ENCODE data around the gene BTBD10. TPM values are rescaled to one million over a fixed set of nuclear protein-coding genes. Genes with fewer than 3 reads are reported as not detected.

Gene BTBD10
- total RNA-seq, 4 donors from 2014 or later, result 22.3 to 29.1 (median 25.7) TPM

DNA sequence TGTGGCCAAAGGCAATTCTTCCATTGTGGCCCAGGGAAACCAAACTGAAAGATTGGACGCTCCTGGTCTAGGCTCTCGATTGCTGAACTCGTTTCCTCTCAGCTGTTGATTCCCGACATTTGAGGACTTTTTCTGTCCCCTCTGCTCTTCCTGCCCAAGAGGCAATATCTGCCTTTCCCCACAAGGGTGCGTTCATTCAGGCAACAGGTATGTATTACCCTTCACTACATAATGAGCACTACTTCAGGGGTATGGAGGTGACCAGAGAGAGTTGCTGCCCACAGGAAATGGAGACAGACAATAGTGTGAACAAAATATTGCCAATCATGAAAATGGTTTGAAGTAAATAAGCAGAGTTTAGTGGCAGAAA, 24.6 kb upstream of the BTBD10 start:
- WGBS, result 71% methylated on average over 5 of the region's 5 CpGs
- Histone ChIP-seq H3K4me1 (no peaks in the 10 kb centered on the region), H3K36me3 (no peaks in the 10 kb centered on the region), H3K4me3 (no peak overlapping the region), H3K9me3 (no peaks in the 10 kb centered on the region), H3K27me3 (peaks cover 3% of the 10 kb centered on the region), H3K27ac (no peak overlapping the region)
- no peak for DNase-seq (ENCODE audit: low spot score in 2 of 2)
- TF ChIP-seq EP300 (IDR thresholded peaks at IDR 0.05) (no peak), POLR2AphosphoS5 (IDR thresholded peaks at IDR 0.05) (no peak), POLR2A (IDR thresholded peaks at IDR 0.05) (no peak)
- TF ChIP-seq, protein P1, sequence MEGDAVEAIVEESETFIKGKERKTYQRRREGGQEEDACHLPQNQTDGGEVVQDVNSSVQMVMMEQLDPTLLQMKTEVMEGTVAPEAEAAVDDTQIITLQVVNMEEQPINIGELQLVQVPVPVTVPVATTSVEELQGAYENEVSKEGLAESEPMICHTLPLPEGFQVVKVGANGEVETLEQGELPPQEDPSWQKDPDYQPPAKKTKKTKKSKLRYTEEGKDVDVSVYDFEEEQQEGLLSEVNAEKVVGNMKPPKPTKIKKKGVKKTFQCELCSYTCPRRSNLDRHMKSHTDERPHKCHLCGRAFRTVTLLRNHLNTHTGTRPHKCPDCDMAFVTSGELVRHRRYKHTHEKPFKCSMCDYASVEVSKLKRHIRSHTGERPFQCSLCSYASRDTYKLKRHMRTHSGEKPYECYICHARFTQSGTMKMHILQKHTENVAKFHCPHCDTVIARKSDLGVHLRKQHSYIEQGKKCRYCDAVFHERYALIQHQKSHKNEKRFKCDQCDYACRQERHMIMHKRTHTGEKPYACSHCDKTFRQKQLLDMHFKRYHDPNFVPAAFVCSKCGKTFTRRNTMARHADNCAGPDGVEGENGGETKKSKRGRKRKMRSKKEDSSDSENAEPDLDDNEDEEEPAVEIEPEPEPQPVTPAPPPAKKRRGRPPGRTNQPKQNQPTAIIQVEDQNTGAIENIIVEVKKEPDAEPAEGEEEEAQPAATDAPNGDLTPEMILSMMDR (IDR thresholded peaks at IDR 0.05), result no peak

DNA sequence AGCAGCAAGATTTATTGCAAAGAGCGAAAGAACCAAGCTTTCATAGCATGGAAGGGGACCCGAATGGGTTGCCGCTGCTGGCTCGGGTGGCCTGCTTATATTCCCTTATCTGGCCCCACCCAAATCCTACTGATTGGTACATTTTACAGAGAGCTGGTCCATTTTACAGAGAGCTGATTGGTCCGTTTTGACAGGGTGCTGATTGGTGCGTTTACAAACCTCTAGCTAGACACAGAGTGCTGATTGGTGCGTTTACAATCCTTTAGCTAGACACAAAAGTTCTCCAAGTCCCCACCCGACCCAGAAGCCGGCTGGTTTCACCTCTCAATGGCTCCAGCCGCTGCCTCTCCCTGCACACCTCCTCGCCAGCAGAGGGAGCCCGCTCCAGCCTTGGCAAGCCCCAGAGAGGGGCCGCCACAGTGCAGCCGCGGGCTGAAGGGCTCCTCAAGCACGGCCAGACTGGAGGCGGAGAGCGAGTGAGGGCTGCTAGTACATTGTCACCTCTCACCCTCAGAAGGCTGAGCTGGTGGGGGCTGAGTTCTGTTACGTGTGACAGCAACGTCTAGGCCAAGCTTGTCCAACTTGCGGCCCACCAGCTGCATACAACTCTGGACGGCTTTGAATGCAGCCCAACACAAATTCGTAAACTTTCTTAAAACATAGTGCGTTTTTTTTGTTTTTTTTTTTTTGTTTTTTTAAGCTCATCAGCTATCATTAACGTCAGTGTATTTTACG, 24.1 kb upstream of the BTBD10 start:
- TF ChIP-seq POLR2A (IDR thresholded peaks at IDR 0.05) (no peak), EP300 (IDR thresholded peaks at IDR 0.05) (no peak), POLR2AphosphoS5 (IDR thresholded peaks at IDR 0.05) (no peak)
- TF ChIP-seq, protein P1 (IDR thresholded peaks at IDR 0.05), result peak in 1 of 2 donors; percentile 12
- peaks cover 3% of the 10 kb centered on the region for H3K27me3 ChIP-seq
- H3K4me3 ChIP-seq, result no peak overlapping the region
- no peak overlapping the region for H3K27ac ChIP-seq
- no peaks in the 10 kb centered on the region for H3K36me3 ChIP-seq
- 67% methylated on average over 25 of the region's 26 CpGs for WGBS
- no peaks in the 10 kb centered on the region for H3K9me3 ChIP-seq
- no peaks in the 10 kb centered on the region for H3K4me1 ChIP-seq
- DNase-seq (ENCODE audit: low spot score in 2 of 2), result no peak

DNA sequence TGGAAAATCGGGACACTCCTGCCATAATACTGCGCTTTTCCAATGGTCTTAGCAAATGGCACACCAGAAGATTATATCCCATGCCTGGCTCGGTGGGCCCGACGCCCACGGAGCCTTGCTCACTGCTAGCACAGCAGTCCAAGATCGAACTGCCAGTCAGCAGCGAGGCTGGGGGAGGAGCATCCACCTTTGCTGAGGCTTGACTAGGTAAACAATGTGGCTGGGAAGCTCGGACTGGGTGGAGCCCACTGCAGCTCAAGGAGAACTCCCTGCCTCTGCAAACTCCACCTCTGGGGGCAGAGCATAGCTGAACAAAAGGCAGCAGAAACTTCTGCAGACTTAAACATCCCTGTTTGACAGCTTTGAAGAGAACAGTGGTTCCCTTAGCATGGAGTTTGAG, 17.2 kb upstream of the BTBD10 start:
- WGBS, result 80% methylated on average over 1 of the region's 9 CpGs
- TF ChIP-seq, protein P1 (IDR thresholded peaks at IDR 0.05), result no peak
- TF ChIP-seq POLR2A (IDR thresholded peaks at IDR 0.05) (no peak), POLR2AphosphoS5 (IDR thresholded peaks at IDR 0.05) (no peak), EP300 (IDR thresholded peaks at IDR 0.05) (no peak)
- Histone ChIP-seq H3K27ac (no peak overlapping the region), H3K4me1 (no peaks in the 10 kb centered on the region), H3K27me3 (peaks cover 4% of the 10 kb centered on the region), H3K36me3 (no peaks in the 10 kb centered on the region), H3K9me3 (no peaks in the 10 kb centered on the region), H3K4me3 (no peak overlapping the region)
- DNase-seq (ENCODE audit: low spot score in 2 of 2), result no peak

DNA sequence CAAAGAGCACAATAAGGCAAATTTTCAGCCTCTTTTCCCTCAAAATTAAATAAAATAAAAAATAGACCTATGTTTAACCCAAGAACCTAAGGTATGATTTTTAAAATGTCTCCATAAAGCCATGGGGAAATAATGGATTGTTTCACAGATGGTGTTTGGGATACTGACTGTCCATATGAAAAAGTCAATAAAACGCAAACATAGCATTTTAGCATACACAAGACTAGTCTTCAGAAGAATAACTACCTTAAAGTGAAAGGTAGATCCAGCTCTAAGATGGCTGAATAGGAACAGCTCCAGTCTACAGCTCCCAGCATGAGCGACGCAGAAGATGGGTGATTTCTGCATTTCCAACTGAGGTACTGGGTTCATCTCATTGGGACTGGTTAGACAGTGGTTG, 16.7 kb upstream of the BTBD10 start:
- DNase-seq (ENCODE audit: low spot score in 2 of 2), result no peak
- Histone ChIP-seq H3K36me3 (no peaks in the 10 kb centered on the region), H3K27ac (no peak overlapping the region), H3K4me1 (no peaks in the 10 kb centered on the region), H3K9me3 (no peaks in the 10 kb centered on the region), H3K4me3 (no peak overlapping the region), H3K27me3 (peaks cover 7% of the 10 kb centered on the region)
- WGBS, result 96% methylated on average over 3 of the region's 3 CpGs
- TF ChIP-seq, protein P1 (IDR thresholded peaks at IDR 0.05), result no peak
- no peak for TF ChIP-seq POLR2A (IDR thresholded peaks at IDR 0.05)
- TF ChIP-seq EP300 (IDR thresholded peaks at IDR 0.05), result no peak
- TF ChIP-seq POLR2AphosphoS5 (IDR thresholded peaks at IDR 0.05), result no peak

DNA sequence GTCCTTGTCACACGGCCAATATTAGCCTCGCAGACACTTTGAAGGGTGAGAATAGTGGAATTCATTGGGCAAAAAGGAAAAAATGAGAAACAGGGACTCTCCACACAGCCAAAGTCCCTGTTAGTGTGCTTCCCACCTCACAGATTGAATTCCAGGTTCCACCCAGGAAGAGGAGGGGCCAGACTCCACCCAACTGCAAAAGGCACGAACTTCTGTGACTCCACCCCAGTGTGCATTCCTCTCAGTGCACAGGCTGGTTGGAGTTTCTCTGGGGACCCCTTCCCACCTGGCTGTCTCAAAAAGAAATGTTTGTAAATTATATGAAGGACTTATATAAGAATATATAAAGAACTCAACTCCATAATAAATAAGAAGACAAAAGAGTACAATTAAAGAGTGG, 12.1 kb upstream of the BTBD10 start:
- no peak overlapping the region for H3K4me3 ChIP-seq
- no peaks in the 10 kb centered on the region for H3K9me3 ChIP-seq
- no peaks in the 10 kb centered on the region for H3K36me3 ChIP-seq
- no peak for DNase-seq (ENCODE audit: low spot score in 2 of 2)
- H3K4me1 ChIP-seq, result no peaks in the 10 kb centered on the region
- no peak overlapping the region for H3K27ac ChIP-seq
- TF ChIP-seq POLR2AphosphoS5 (IDR thresholded peaks at IDR 0.05) (no peak), POLR2A (IDR thresholded peaks at IDR 0.05) (no peak), EP300 (IDR thresholded peaks at IDR 0.05) (no peak)
- TF ChIP-seq, protein P1 (IDR thresholded peaks at IDR 0.05), result no peak
- 80% methylated on average over 3 of the region's 3 CpGs for WGBS
- peaks cover 3% of the 10 kb centered on the region for H3K27me3 ChIP-seq

Data from suprapubic skin (tissue), 4 donors.